Left lung (tissue), 10 donors: ENCODE data around the gene GSTM4. TPM values are rescaled to one million over a fixed set of nuclear protein-coding genes. Genes with fewer than 3 reads are reported as not detected.

ENCODE experiments used
- ATAC-seq: fragments of 200-7000 bp; cut with Tn5 transposase; one replicate; pipeline ENCODE4 v1.9.1; 2020; ENCODE audit warnings: moderate library complexity
- DNase-seq, 4 donors: peaks; one replicate each; pipeline ENCODE4 v3.0.0-alpha.2; 2013 to 2020
- H3K27ac ChIP-seq, 2 donors: fragments of 200-600 bp; sonication (generic) in 1 of 2; one replicate each; pipeline versions ENCODE4 v1.5.0 to v1.8.0; 2020 to 2021
- H3K27me3 ChIP-seq, 2 donors: fragments of 200-600 bp; sonication (generic) in 1 of 2; one replicate each; pipeline versions ENCODE4 v1.5.0 to v1.8.0; 2020 to 2021
- H3K36me3 ChIP-seq, 2 donors: fragments of 200-600 bp; sonication (generic) in 1 of 2; one replicate each; pipeline versions ENCODE4 v1.5.0 to v1.8.0; 2020 to 2021
- H3K4me1 ChIP-seq, 2 donors: fragments of 200-600 bp; one replicate each; pipeline ENCODE4 v1.8.0; 2021
- H3K4me3 ChIP-seq, 2 donors: fragments of 200-600 bp; sonication (generic) in 1 of 2; one replicate each; pipeline versions ENCODE4 v1.5.0 to v1.8.0; 2020 to 2021; ENCODE audit warnings: mild to moderate bottlenecking in 1 of 2
- H3K9me3 ChIP-seq, 2 donors: fragments of 200-600 bp; sonication (generic) in 1 of 2; one replicate each; pipeline versions ENCODE4 v1.5.0 to v1.8.0; 2020 to 2021
- CTCF ChIP-seq, 2 donors: fragments of 200-600 bp; sonication (generic) in 1 of 2; IDR thresholded peaks; one replicate each; pipeline versions ENCODE4 v1.5.0 to v1.8.0; 2021; ENCODE audit warnings: antibody characterized with exemption in 2 of 2
- intact Hi-C, 2 donors: fragments of 100-400 bp; cut with DNase I; formaldehyde crosslinking; loops; one replicate each; pipeline versions ENCODE4 v1.11.2 to v1.14.2; 2022
- polyA plus RNA-seq, 6 donors: library from polyadenylated mRNA; unstranded; fragments of 120-200 nt; gene quantifications; one replicate each; pipeline ENCODE4 v1.2.1, GENCODE V29; 2013; ENCODE audit not compliant: insufficient read length in 6 of 6
- total RNA-seq, 2 donors: library from RNA; stranded (reverse); fragmentation: NEBNext Ultra II Directional; extraction: Animal tissue kit (Norgen Biotek cat#: 25700); gene quantifications; one replicate each; pipeline ENCODE4 v1.2.1, GENCODE V29; 2021
- donor health status: DM: no; HTN: yes; CAD: no.
- donor health status: DM: no; HTN: no; CAD: no.

The GSTM4 gene
- total and polyA plus RNA-seq, 8 donors: 20.2 to 37.2 (median 28.9) TPM

GRCh38 chr1:109652402-109652801, 3.5 kb upstream of the GSTM4 start:
- Histone ChIP-seq H3K4me1 (peaks cover 0 to 14% of the 10 kb centered on the region in 2 donors), H3K27ac (no peak overlapping the region), H3K4me3 (no peak overlapping the region), H3K27me3 (no peaks in the 10 kb centered on the region), H3K9me3 (no peaks in the 10 kb centered on the region), H3K36me3 (no peaks in the 10 kb centered on the region)
- DNase-seq (no peak), ATAC-seq (no peak)
- intact Hi-C loops: loop anchor here in 1 of 2 donors (10.0 kb wide), 1 partner anchor 122 kb away; no protein-coding TSS in a partner anchor
- TF ChIP-seq CTCF (IDR thresholded peaks at IDR 0.05): no peak

- Histone ChIP-seq H3K9me3 (no peaks in the 10 kb centered on the region), H3K4me3 (no peak overlapping the region), H3K27ac (no peak overlapping the region), H3K27me3 (no peaks in the 10 kb centered on the region), H3K4me1 (peaks cover 0 to 17% of the 10 kb centered on the region in 2 donors), H3K36me3 (no peaks in the 10 kb centered on the region)
- TF ChIP-seq CTCF (IDR thresholded peaks at IDR 0.05): no peak
- ATAC-seq (no peak), DNase-seq (no peak)
- intact Hi-C loops: loop anchor here in 1 of 2 donors (10.0 kb wide), 1 partner anchor 121 kb away; no protein-coding TSS in a partner anchor
Measured at GRCh38 chr1:109653306-109653705, 2.6 kb upstream of the GSTM4 start.

GRCh38 chr1:109654519-109654918, 1.4 kb upstream of the GSTM4 start:
- intact Hi-C loops: loop anchor here in 1 of 2 donors (10.0 kb wide), 1 partner anchor 120 kb away; no protein-coding TSS in a partner anchor
- H3K27me3 ChIP-seq: no peaks in the 10 kb centered on the region
- H3K27ac ChIP-seq: no peak overlapping the region
- DNase-seq (no peak), ATAC-seq (no peak)
- no peaks in the 10 kb centered on the region for H3K9me3 ChIP-seq
- H3K4me1 ChIP-seq: peaks cover 0 to 18% of the 10 kb centered on the region in 2 donors
- no peak for TF ChIP-seq CTCF (IDR thresholded peaks at IDR 0.05)
- H3K4me3 ChIP-seq: no peak overlapping the region
- peaks cover 0 to 6% of the 10 kb centered on the region in 2 donors for H3K36me3 ChIP-seq

- ATAC-seq (no peak), DNase-seq (no peak)
- Histone ChIP-seq H3K27ac (no peak overlapping the region), H3K27me3 (no peaks in the 10 kb centered on the region), H3K4me3 (no peak overlapping the region), H3K4me1 (peaks cover 0 to 18% of the 10 kb centered on the region in 2 donors), H3K9me3 (no peaks in the 10 kb centered on the region), H3K36me3 (peaks cover 0 to 14% of the 10 kb centered on the region in 2 donors)
- intact Hi-C loops: loop anchor here in 1 of 2 donors (10.0 kb wide), 1 partner anchor 117 kb away; no protein-coding TSS in a partner anchor
- TF ChIP-seq CTCF (IDR thresholded peaks at IDR 0.05): no peak
Measured at GRCh38 chr1:109657395-109657794, 1.5 kb downstream of the GSTM4 start.

GRCh38 chr1:109657970-109658369, 2.1 kb downstream of the GSTM4 start:
- Histone ChIP-seq H3K36me3 (peaks cover 0 to 14% of the 10 kb centered on the region in 2 donors), H3K4me3 (no peak overlapping the region), H3K9me3 (no peaks in the 10 kb centered on the region), H3K27ac (no peak overlapping the region), H3K4me1 (peaks cover 0 to 18% of the 10 kb centered on the region in 2 donors), H3K27me3 (no peaks in the 10 kb centered on the region)
- intact Hi-C loops: loop anchor here in 1 of 2 donors (10.0 kb wide), 1 partner anchor 117 kb away; no protein-coding TSS in a partner anchor
- DNase-seq (no peak), ATAC-seq (no peak)
- TF ChIP-seq CTCF (IDR thresholded peaks at IDR 0.05): no peak
